Smooth muscle cell (in vitro differentiated cells): ENCODE data around the gene TRANK1. TPM values are rescaled to one million over a fixed set of nuclear protein-coding genes. Genes with fewer than 3 reads are reported as not detected.

Experiments
- DNase-seq: peaks from one replicate; lab custom pipeline; 2025; ENCODE audit not compliant: unreplicated experiment; lab: John Stamatoyannopoulos, UW
- H2AFZ ChIP-seq: fragments of 200-600 bp; sonication (generic); 2 replicates; pipeline ENCODE4 v1.6.0; 2016; ENCODE audit warnings: antibody characterized with exemption, low read depth, mild to moderate bottlenecking
- H3F3A ChIP-seq: fragments of 200-600 bp; sonication (generic); 2 replicates; pipeline ENCODE4 v1.6.0; 2017; ENCODE audit warnings: antibody characterized with exemption, low read depth
- H3K27ac ChIP-seq: fragments of 200-600 bp; sonication (generic); 2 replicates; pipeline ENCODE4 v1.5.1; 2016; ENCODE audit warnings: low read depth, mild to moderate bottlenecking
- H3K27me3 ChIP-seq: fragments of 200-600 bp; sonication (generic); 2 replicates; pipeline ENCODE4 v1.6.1; 2016; ENCODE audit warnings: low read depth, mild to moderate bottlenecking
- H3K36me3 ChIP-seq: fragments of 200-600 bp; sonication (generic); 2 replicates; pipeline ENCODE4 v1.5.1; 2016; ENCODE audit warnings: low read depth
- H3K4me1 ChIP-seq: fragments of 200-600 bp; sonication (generic); 2 replicates; pipeline ENCODE4 v1.5.1; 2016; ENCODE audit warnings: low read depth
- H3K4me2 ChIP-seq: fragments of 200-600 bp; sonication (generic); 2 replicates; pipeline ENCODE4 v1.6.0; 2016; ENCODE audit warnings: mild to moderate bottlenecking
- H3K4me3 ChIP-seq: fragments of 200-600 bp; sonication (generic); 2 replicates; pipeline ENCODE4 v1.5.1; 2016; ENCODE audit warnings: mild to moderate bottlenecking
- H3K79me2 ChIP-seq: fragments of 200-600 bp; sonication (generic); 2 replicates; pipeline ENCODE4 v1.6.0; 2016; ENCODE audit warnings: low read depth, mild to moderate bottlenecking
- H3K9ac ChIP-seq: fragments of 200-600 bp; sonication (generic); 2 replicates; pipeline ENCODE4 v1.6.0; 2016; ENCODE audit warnings: low read depth
- H3K9me3 ChIP-seq: fragments of 200-600 bp; sonication (generic); replicated peaks from 2 replicates; pipeline ENCODE4 v1.5.1; 2016; ENCODE audit warnings: low read depth
- H4K20me1 ChIP-seq: fragments of 200-600 bp; sonication (generic); 2 replicates; pipeline ENCODE4 v1.6.0; 2016; ENCODE audit warnings: low read depth
- WGBS: methylation state at CpG from one replicate; pipeline ENCODE4 v1.1.7; 2016; ENCODE audit warnings: low lambda C conversion rate; 5-methylcytosine and 5-hydroxymethylcytosine counted together
- polyA plus RNA-seq: library from polyadenylated mRNA; unstranded; fragments of >200 nt; fragmentation: Nextera tagmentation; extraction: Ambion mirVana; gene quantifications from 2 replicates; pipeline ENCODE4 v1.2.1, GENCODE V29; 2016
- total RNA-seq: library from RNA; depleted of rRNA; stranded (reverse); fragments of >200 nt; gene quantifications from 2 replicates; pipeline ENCODE4 v1.2.3, GENCODE V29; 2014
- TF ChIP-seq, protein P1 (sequence below): fragments of 200-600 bp; sonication (generic); IDR thresholded peaks from 2 replicates; pipeline ENCODE4 v1.5.1; 2017; ENCODE audit warnings: borderline replicate concordance, mild to moderate bottlenecking, antibody characterized with exemption; ENCODE audit not compliant: insufficient read depth, poor library complexity, severe bottlenecking

TRANK1 gene
- total and polyA plus RNA-seq, 2 experiments from 2014 or later, result 2.4 to 5.2 TPM

DNA sequence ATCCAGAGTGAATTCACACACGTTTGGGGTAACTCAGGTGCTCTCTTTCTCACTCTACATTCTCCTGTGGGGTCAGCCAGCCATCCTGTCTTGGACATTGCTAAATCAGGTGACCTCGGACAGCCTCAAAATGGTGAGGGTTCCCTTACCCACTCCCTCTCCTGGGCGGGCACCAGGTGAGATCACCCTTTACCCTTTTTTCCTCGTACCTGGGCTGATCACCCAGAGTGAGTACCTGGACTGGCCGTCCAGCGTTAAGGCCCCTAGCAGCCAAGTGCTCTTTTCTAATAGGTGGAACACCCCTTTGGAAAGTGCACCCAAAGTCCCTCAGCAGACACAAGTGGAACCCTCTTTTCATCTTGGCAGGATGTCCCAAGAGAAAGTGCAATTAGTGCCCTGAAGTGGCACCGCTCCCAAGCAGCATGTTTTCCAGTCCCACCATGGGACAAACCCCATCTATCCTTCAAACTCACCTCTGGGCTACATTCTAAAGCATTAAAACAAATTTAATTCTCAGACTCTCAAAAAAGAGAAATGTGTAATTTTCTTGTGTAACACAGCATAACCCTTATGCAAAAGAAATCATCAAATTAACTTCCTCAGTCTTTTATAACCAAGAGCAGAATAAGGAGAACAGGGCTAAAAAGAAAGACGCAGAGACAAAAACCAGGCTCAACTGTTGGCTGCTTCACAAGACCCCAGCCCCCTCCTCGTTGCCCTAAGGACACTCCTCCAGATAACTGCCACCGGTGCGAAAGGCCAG is 20.7 kb downstream of the TRANK1 start:
- Histone ChIP-seq H4K20me1 (no peaks in the 10 kb centered on the region), H3K9me3 (no peaks in the 10 kb centered on the region), H3K4me1 (peaks cover 7% of the 10 kb centered on the region), H3K27me3 (no peaks in the 10 kb centered on the region), H3K36me3 (no peaks in the 10 kb centered on the region), H3K4me2 (no peak overlapping the region), H2AFZ (no peak overlapping the region), H3K79me2 (no peaks in the 10 kb centered on the region), H3K9ac (no peak overlapping the region), H3F3A (peaks cover 11% of the 10 kb centered on the region), H3K4me3 (no peak overlapping the region), H3K27ac (no peak overlapping the region)
- TF ChIP-seq, protein P1, sequence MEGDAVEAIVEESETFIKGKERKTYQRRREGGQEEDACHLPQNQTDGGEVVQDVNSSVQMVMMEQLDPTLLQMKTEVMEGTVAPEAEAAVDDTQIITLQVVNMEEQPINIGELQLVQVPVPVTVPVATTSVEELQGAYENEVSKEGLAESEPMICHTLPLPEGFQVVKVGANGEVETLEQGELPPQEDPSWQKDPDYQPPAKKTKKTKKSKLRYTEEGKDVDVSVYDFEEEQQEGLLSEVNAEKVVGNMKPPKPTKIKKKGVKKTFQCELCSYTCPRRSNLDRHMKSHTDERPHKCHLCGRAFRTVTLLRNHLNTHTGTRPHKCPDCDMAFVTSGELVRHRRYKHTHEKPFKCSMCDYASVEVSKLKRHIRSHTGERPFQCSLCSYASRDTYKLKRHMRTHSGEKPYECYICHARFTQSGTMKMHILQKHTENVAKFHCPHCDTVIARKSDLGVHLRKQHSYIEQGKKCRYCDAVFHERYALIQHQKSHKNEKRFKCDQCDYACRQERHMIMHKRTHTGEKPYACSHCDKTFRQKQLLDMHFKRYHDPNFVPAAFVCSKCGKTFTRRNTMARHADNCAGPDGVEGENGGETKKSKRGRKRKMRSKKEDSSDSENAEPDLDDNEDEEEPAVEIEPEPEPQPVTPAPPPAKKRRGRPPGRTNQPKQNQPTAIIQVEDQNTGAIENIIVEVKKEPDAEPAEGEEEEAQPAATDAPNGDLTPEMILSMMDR, result no peak
- WGBS, result 72% methylated on average over 11 of the region's 11 CpGs
- no peak for DNase-seq

DNA sequence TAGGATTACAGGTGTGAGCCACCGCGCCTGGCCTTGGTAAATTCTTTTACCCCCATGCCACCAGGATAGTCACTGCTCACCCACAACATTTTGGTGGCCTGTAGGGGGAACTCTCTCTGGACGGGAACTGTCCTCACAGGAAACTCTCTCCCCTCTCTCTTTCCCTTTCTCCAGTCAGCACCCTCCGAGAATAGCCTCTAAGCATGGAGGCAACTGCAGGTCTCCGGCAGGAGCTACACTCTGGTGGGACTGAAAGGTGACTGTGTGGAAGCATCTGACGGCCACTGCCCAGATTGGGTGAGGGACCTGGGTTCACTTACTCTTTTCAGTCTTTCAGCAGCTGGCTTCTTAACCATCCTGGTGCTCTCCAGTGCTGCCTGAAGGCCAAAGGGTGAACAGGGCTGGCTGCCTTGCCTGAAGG is 21.3 kb downstream of the TRANK1 start:
- DNase-seq, result no peak
- WGBS, result 86% methylated on average over 6 of the region's 6 CpGs
- H3K27ac ChIP-seq, result no peak overlapping the region
- H3K9ac ChIP-seq, result no peak overlapping the region
- H3K4me2 ChIP-seq, result no peak overlapping the region
- H3K79me2 ChIP-seq, result no peaks in the 10 kb centered on the region
- no peaks in the 10 kb centered on the region for H3K9me3 ChIP-seq
- TF ChIP-seq, protein P1, result no peak
- H4K20me1 ChIP-seq, result no peaks in the 10 kb centered on the region
- H3K27me3 ChIP-seq, result no peaks in the 10 kb centered on the region
- no peaks in the 10 kb centered on the region for H3K36me3 ChIP-seq
- H3K4me3 ChIP-seq, result no peak overlapping the region
- H3K4me1 ChIP-seq, result peaks cover 7% of the 10 kb centered on the region
- peaks cover 11% of the 10 kb centered on the region for H3F3A ChIP-seq
- H2AFZ ChIP-seq, result no peak overlapping the region

DNA sequence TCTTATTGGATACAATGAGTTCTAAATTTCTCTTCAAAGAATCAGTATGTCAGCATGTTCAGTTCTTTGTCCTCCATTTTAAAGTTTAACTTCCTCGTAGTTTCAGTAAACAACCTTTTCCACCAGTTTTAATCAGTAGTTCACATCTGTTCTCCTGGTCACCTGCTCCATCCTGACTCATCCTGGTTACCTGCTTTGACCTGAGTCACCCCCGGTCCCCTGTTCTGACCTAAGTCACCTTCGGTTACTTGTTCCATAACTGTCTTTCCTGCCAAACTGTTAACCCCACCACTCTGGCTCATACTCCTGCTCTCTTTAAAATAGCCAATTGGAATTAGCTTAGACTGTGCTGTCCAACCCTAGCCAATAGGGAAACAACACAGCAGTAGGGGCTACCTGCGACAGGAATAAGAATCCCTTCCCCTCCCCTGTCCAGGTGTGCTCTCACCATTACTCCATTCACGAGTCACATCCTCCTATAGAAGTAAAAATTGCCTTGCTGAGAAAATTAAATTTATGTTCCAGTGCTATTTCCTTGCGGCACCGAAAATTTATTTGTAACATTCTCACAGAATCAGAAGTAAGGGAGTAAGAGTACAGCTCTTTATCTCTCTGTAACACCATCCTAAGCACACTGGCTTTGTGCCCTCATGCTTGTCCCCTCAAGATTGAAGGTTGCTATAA is 23.8 kb downstream of the TRANK1 start:
- H3K9me3 ChIP-seq, result no peaks in the 10 kb centered on the region
- H3K79me2 ChIP-seq, result no peaks in the 10 kb centered on the region
- H3K27ac ChIP-seq, result no peak overlapping the region
- peaks cover 7% of the 10 kb centered on the region for H3K4me1 ChIP-seq
- H3K9ac ChIP-seq, result no peak overlapping the region
- no peaks in the 10 kb centered on the region for H3K36me3 ChIP-seq
- H3K4me3 ChIP-seq, result no peak overlapping the region
- peaks cover 4% of the 10 kb centered on the region for H3F3A ChIP-seq
- no peaks in the 10 kb centered on the region for H4K20me1 ChIP-seq
- no peak overlapping the region for H3K4me2 ChIP-seq
- DNase-seq, result no peak
- WGBS, result 91% methylated on average over 7 of the region's 7 CpGs
- TF ChIP-seq, protein P1, result no peak
- H3K27me3 ChIP-seq, result no peaks in the 10 kb centered on the region
- H2AFZ ChIP-seq, result no peak overlapping the region
